Sigmoid colon (tissue), 4 donors: Measurements from ENCODE around the gene IL12RB1.

Experiments
- CTCF ChIP-seq, 4 experiments: fragments of 450-650 bp in 3 of 4; fragments of 200-600 bp in 1 of 4; IDR thresholded peaks; one replicate each; pipeline ENCODE4 v1.5.1; 2016 to 2019; ENCODE audit warnings: antibody characterized with exemption in 4 of 4, mild to moderate bottlenecking in 3 of 4, moderate library complexity in 2 of 4
- EP300 ChIP-seq, 4 donors: sonication (generic); formaldehyde crosslinking; IDR thresholded peaks; one replicate each; pipeline ENCODE4 v1.6.1; 2017; ENCODE audit warnings: antibody characterized with exemption in 4 of 4
- POLR2A ChIP-seq, 2 donors: fragments of 450-650 bp; IDR thresholded peaks; one replicate each; pipeline ENCODE4 v1.6.1; 2016; ENCODE audit warnings: antibody characterized with exemption in 2 of 2, mild to moderate bottlenecking in 2 of 2, moderate library complexity in 2 of 2
- POLR2AphosphoS5 ChIP-seq, 4 donors: sonication (generic); formaldehyde crosslinking; IDR thresholded peaks; one replicate each; pipeline ENCODE4 v1.6.1; 2017; ENCODE audit warnings: antibody characterized with exemption in 4 of 4

GRCh38 chr19:18126097-18126496 is 39.4 kb upstream of the IL12RB1 start:
- TF ChIP-seq POLR2A (IDR thresholded peaks at IDR 0.05) (no peak), CTCF (IDR thresholded peaks at IDR 0.05) (no peak), EP300 (IDR thresholded peaks at IDR 0.05) (no peak), POLR2AphosphoS5 (IDR thresholded peaks at IDR 0.05) (no peak)
